Activated CD8-positive, alpha-beta memory T cell treated with anti-CD3 and anti-CD28 coated beads for 1 hour (primary cell): ENCODE data around the gene EML3.
"Not testable (repeated sequence)": the region's sequence is repeated elsewhere in the genome, so short reads cannot be mapped to it uniquely, and the experiment has no call there.

Source experiments
- DNase-seq, 2 donors: peaks; one replicate each; pipeline ENCODE4 v3.0.0-alpha.2; 2020; ENCODE audit warnings: low read depth in 1 of 2; ENCODE audit errors: extremely low read depth in 1 of 2

The EML3 gene

DNA sequence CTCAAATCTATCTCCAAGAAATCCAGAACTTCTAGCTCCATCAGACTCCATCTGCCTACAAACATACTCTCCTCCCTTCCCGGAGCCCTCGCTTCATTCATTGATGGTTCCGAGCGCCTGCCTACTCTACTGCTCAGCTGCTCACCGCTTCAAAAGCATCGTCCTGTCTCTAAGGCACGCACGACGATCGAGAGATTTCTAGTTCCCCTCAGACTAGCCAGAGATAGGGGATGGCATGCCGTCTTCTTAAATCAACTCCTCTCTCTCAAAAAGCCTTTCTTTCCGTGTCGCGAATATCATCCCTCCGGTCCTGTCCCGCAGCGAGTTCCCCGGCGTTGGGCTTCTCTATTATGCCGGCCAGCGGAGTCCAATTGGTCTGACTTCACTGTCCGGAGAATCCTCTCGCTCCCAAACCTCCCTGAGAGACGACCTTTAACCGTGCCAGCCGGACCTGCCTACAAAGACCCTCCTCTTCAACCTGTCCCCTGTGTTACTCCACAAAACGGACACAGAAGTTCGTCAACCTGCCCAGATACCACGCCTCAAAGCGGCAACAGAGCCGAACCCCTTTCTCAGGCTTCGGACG is 39.5 kb downstream of the EML3 start:
- DNase-seq, result no peak

GRCh38 chr11:62572431-62572830 is 40.1 kb downstream of the EML3 start:
- DNase-seq, result no peak

- DNase-seq, result not testable (repeated sequence)
These were observed 41.1 kb downstream of the EML3 start for GRCh38 chr11:62571493-62571892.

DNA sequence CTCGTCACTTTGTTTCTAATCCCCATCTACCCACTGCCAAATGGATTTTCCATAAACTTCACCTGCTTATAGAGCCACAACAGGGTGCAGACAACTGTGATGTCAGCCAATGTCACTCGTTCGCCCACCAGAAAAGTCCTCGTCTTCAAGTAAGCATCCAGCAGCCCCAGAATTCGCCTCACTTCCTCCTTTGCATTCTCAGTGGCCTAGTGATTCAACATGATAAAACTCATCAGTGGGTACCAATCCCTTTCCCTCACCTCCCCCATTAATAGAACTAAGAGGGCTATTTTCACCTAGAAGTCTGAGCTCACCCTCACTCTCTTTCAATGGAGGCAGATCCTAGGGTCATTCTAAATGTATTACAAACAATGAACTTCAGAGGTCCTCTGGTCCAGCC is 41.7 kb downstream of the EML3 start:
- DNase-seq, result not testable (repeated sequence)

DNA sequence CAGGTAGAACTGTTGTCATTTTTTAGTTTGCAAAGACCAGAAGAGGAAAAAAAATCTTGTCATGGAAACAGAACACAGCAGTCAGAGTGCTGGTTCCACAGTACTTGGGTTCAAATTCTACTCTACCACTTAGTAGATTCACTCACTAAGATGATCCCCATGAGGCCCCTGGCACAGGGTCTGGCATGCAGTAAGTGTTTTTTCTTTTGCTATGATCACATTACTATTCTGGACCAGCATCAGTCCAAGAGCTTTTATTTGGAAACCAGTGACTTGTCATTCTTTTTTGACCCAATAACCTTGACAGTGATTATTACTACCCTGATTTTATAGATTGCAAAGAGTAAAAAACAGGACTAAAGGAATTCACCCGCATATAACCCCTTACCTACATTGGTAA is 43.0 kb downstream of the EML3 start:
- no peak for DNase-seq

GRCh38 chr11:62567018-62567633 is 45.4 kb downstream of the EML3 start:
- DNase-seq, result no peak

GRCh38 chr11:62566247-62566646 is 46.3 kb downstream of the EML3 start:
- DNase-seq, result no peak

DNA sequence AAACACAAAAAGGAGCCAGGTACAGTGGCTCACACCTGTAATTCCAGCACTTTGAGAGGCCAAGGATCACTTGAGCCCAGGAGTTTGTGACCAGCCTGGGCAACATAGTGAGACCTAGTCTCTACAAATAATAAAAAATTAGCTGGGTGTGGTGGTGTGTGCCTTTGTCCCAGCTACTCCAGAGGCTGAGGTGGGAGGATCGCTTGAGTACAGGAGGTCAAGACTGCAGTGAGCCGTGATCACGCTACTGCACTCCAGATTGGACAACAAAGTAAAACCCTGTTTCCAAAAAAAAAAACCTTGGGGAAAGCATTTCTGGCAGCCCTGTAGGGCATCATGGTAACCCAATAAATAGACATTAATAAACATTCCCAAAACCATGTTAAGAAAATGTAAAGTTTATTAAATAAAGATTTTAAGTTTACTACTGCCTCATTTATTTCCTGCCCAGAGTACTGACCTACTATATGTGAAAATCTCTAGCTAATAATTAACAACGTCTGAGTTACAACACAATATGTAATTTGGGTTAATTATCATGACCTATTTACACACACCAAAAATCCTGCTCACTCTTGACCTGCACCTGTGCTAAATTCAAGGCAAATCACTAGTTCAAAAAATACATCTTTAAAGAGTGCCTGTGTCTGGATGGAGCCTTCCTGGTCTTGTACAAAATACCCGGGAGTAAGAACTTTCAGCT is 47.3 kb downstream of the EML3 start:
- DNase-seq, result no peak

DNA sequence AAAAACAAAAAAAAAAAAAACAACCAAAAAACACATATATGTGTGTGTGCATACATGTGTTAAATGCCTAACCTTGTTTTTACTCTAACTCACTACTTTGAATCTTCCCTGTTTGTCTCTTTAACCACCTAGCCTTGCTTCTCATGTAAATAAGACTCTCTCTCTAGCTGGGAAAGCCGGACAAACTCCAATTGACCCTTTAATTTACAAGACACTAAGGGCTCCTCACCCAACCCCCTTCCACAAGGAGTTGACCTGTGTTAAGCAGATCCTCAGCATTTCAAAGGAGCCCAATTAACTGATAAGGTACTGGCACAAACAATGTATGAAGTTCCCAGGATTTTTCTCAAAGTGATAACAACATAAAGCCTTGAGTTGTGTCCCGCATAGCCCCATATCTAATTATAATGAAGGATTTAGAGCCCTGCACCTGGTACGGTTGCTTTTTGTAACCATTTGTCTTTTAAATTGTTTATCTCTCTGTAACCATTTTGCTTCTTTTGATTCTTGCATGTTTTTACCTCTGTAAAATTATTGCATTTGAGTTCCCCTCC is 50.8 kb downstream of the EML3 start:
- not testable (repeated sequence) for DNase-seq

- peak; percentile 70 to 77 for DNase-seq
These were observed 51.9 kb downstream of the EML3 start for GRCh38 chr11:62560566-62561103.

DNA sequence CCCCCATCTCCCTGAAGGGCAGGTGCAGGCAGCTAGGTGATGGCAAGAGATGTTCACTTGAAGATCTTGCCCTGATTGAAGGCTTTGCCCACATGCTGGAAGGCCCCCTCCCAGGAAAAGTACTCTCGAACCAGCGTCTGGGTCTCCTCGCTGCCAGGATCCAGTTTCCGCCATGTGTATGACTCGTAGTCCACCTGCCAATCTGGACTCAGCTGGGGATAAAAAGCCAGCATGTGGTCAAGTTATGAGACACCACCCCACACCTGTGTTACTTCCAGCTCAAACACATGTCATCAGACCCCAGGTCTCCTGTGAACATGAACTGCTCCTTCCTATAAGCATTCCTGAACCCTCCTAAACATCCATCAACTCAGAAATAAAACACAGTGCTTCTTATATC is 52.9 kb downstream of the EML3 start:
- DNase-seq, result not testable (repeated sequence)

GRCh38 chr11:62559204-62559603 is 53.4 kb downstream of the EML3 start:
- no peak for DNase-seq

- no peak for DNase-seq
These were observed 53.9 kb downstream of the EML3 start for GRCh38 chr11:62558669-62559068.

DNA sequence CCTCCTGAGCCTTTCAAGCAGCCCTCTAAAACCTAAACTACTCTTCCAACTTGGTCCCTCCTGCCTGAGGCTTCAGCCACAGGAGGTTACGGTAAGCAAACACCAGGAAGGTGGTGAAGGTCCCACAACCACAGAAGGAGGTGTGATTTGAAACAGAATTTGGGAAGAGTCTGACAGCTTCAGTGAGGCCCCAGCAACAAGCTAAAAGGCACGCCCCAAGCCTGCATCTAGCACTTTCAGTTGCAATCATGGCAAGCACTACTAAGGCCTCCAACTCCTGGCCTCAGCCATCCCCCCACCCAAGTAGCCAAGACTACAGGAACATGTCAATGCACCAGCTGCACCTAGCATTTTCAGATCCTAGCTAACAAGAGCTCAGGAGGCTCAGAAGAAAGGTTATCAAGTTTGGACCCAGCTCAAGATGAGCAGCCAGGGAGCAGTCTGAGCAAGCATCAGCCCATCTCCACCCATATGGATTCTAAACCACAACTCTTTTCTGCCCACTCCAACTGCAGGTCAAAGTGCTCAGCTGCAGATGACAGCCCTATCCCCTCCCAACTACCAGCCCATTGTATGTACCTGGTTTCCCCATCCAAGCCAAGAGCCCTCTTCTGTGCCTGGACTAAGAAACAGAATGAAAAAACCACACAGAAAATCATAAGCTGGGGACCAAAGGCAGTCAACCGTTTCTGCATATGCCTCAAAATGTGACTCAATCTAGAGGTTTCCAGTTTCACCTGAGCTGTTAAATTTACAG is 55.5 kb downstream of the EML3 start:
- DNase-seq, result no peak

DNA sequence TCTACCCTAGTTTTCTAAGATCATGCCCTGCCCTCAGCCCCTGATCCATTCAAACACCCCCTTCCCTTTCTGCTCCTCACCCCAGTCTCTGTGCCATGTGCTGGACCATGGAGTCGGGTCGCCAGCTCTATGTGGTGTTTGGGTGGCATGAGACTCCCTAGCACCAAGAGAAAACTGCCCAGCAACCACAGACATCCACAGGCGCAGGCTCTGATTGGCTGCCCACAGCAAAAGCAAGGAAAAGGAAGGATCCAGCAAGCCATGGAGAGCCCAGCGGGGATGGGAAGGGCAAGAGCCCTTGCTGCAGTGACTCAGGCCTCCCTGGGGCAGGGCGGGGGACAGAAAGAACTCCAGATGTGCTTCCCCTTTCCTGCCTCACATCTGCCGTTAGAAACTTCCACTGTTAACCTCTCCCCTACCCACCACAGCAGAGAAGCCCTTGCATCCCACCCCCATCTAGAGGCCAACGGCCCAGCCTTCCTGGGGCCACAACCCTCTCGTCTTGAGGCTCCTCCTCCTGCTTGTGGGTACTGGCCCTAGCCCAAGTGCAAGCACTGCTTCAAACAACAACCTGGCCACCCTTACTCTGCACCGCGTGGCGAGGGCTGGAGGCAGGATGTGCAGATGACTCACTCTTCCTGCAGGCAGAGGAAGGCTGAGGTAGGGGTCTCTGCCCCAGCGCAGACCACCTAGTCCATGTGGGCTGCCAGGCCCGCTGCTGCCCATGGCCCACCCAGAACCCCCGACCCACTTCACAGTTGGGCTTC is 56.3 kb downstream of the EML3 start:
- peak; percentile 65 to 66 for DNase-seq

DNA sequence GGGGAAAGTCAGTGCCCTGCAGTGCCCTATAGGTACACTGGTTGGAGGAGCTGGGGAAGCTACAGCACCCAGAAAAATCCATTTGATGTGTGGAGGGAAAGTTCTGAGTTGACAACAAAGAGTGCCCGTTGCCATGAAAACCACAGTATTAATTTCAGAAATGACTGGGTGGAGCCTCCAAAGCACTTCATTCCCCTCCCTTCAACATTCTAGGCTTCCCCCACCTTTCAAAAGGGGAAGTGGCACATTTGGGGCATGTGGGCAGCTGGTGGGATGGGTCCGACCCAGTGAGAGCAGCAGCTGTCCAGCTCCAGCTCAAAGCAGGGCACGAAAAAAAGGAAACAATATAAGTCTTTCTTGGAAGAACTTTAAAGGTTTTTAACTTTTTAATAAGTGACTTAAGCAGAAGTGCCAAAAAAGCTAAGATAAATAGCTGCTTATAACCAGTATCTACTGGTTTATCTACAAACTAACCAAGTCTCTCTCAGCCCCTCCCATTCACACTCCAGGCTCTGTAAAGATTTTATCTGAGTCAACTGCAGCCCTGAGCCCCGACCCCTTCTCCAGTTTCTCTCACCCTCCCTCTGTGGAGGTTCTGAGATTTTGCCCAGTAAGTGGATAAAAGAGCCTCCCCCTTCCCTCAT is 57.0 kb downstream of the EML3 start:
- no peak for DNase-seq

GRCh38 chr11:62554387-62555167 is 58.0 kb downstream of the EML3 start:
- no peak for DNase-seq

- DNase-seq, result no peak
These were observed 58.7 kb downstream of the EML3 start for GRCh38 chr11:62553839-62554361.
